ENCODE measurements around the gene SMG7. TPM values are rescaled to one million over a fixed set of nuclear protein-coding genes. Genes with fewer than 3 reads are reported as not detected.

The SMG7 gene
- total RNA-seq, 4 donors from 2014 or later = 37.8 to 82.1 (median 58.9) TPM

- DNase-seq = no peak
- H3K4me1 ChIP-seq = no peaks in the 10 kb centered on the region
- 57 to 60% methylated on average over 4 of the region's 4 CpGs for WGBS, 2 donors
These were observed 93.0 kb downstream of the SMG7 start for GRCh38 chr1:183565261-183565660.

GRCh38 chr1:183566026-183566425, 93.7 kb downstream of the SMG7 start:
- Histone ChIP-seq H3K27ac (no peak overlapping the region), H3K4me3 (replicated peaks in 1 of 3) (no peak overlapping the region), H3K9me3 (no peaks in the 10 kb centered on the region), H3K27me3 (no peaks in the 10 kb centered on the region), H3K36me3 (no peaks in the 10 kb centered on the region), H3K4me1 (no peaks in the 10 kb centered on the region)
- TF ChIP-seq CTCF (IDR thresholded peaks at IDR 0.05) (no peak), POLR2A (IDR thresholded peaks at IDR 0.05) (no peak)
- WGBS, 2 donors = 87 to 88% methylated on average over 2 of the region's 2 CpGs
- DNase-seq = no peak
- intact Hi-C loops (cut with DNase I) = no loop called here

More at GRCh38 chr1:183565261-183565660, 93.0 kb downstream of the SMG7 start:
- intact Hi-C loops (cut with DNase I) = no loop called here
- Histone ChIP-seq H3K27ac (no peak overlapping the region), H3K9me3 (no peaks in the 10 kb centered on the region), H3K27me3 (no peaks in the 10 kb centered on the region), H3K36me3 (no peaks in the 10 kb centered on the region), H3K4me3 (replicated peaks in 1 of 3) (no peak overlapping the region)
- TF ChIP-seq CTCF (IDR thresholded peaks at IDR 0.05) (no peak), POLR2A (IDR thresholded peaks at IDR 0.05) (no peak)

GRCh38 chr1:183567584-183567983, 95.3 kb downstream of the SMG7 start:
- no peak overlapping the region for H3K27ac ChIP-seq
- intact Hi-C loops (cut with DNase I) = no loop called here

GRCh38 chr1:183568176-183569021, 96.1 kb downstream of the SMG7 start:
- H3K4me1 ChIP-seq = no peaks in the 10 kb centered on the region
- DNase-seq = no peak
- intact Hi-C loops (cut with DNase I) = no loop called here
- no peaks in the 10 kb centered on the region for H3K9me3 ChIP-seq
- H3K27me3 ChIP-seq = no peaks in the 10 kb centered on the region
- no peak overlapping the region for H3K27ac ChIP-seq
- no peaks in the 10 kb centered on the region for H3K36me3 ChIP-seq
- TF ChIP-seq POLR2A (IDR thresholded peaks at IDR 0.05) (no peak), CTCF (IDR thresholded peaks at IDR 0.05) (no peak)
- WGBS, 2 donors = 73 to 80% methylated on average over 12 of the region's 12 CpGs
- H3K4me3 ChIP-seq (replicated peaks in 1 of 3) = no peak overlapping the region

More at GRCh38 chr1:183567584-183567983, 95.3 kb downstream of the SMG7 start:
- H3K27me3 ChIP-seq = no peaks in the 10 kb centered on the region
- H3K4me1 ChIP-seq = no peaks in the 10 kb centered on the region
- no peak overlapping the region for H3K4me3 ChIP-seq (replicated peaks in 1 of 3)
- H3K36me3 ChIP-seq = no peaks in the 10 kb centered on the region
- TF ChIP-seq CTCF (IDR thresholded peaks at IDR 0.05) = no peak
- DNase-seq = peak; percentile 37 to 50
- H3K9me3 ChIP-seq = no peaks in the 10 kb centered on the region
- WGBS, 2 donors = 71% methylated on average over 5 of the region's 5 CpGs

GRCh38 chr1:183569141-183569540, 96.8 kb downstream of the SMG7 start:
- WGBS, 2 donors = 81 to 83% methylated on average over 4 of the region's 4 CpGs
- Histone ChIP-seq H3K9me3 (no peaks in the 10 kb centered on the region), H3K27ac (no peak overlapping the region), H3K4me1 (no peaks in the 10 kb centered on the region), H3K36me3 (no peaks in the 10 kb centered on the region), H3K27me3 (no peaks in the 10 kb centered on the region), H3K4me3 (replicated peaks in 1 of 3) (no peak overlapping the region)
- no peak for DNase-seq
- intact Hi-C loops (cut with DNase I) = no loop called here
- TF ChIP-seq POLR2A (IDR thresholded peaks at IDR 0.05) (no peak), CTCF (IDR thresholded peaks at IDR 0.05) (no peak)
